CD4-positive, alpha-beta memory T cell (primary cell): ENCODE data around the gene HLA-DRA. TPM values are rescaled to one million over a fixed set of nuclear protein-coding genes. Genes with fewer than 3 reads are reported as not detected.
"Not testable (repeated sequence)": the region's sequence is repeated elsewhere in the genome, so short reads cannot be mapped to it uniquely, and the experiment has no call there.

Experiments
- CTCF ChIA-PET: fragments of 350-600 bp; sonication (Branson Sonifier 250); formaldehyde crosslinking; loops from one replicate; lab custom pipeline; 2021; ENCODE audit warnings: inconsistent platforms; ENCODE audit not compliant: partially characterized antibody; lab: Charles Lee
- POLR2A ChIA-PET: fragments of 350-600 bp; sonication (Branson Sonifier 250); formaldehyde crosslinking; loops from one replicate; lab custom pipeline; 2021; ENCODE audit not compliant: partially characterized antibody; lab: Charles Lee
- DNase-seq, 5 donors: peaks; one replicate each; pipeline versions ENCODE4 v3.0.0 to v3.0.0-alpha.2; 2020 to 2022; ENCODE audit warnings: mixed read lengths in 1 of 5
- H3K27ac ChIP-seq: one replicate; pipeline ENCODE4 v1.7.0; 2013; ENCODE audit warnings: low read depth, low read length
- H3K27me3 ChIP-seq: 2 replicates; pipeline ENCODE4 v1.7.0; 2013; ENCODE audit warnings: mild to moderate bottlenecking, low read length, moderate library complexity; ENCODE audit not compliant: insufficient read depth
- H3K36me3 ChIP-seq: 2 replicates; pipeline ENCODE4 v1.7.0; 2013; ENCODE audit warnings: mild to moderate bottlenecking, low read length, moderate library complexity; ENCODE audit not compliant: insufficient read depth
- H3K4me1 ChIP-seq: 2 replicates; pipeline ENCODE4 v1.7.0; 2013; ENCODE audit warnings: mild to moderate bottlenecking, low read length, moderate library complexity; ENCODE audit not compliant: insufficient read depth
- H3K4me3 ChIP-seq, 2 donors: one replicate each; pipeline ENCODE4 v1.7.0; 2013; ENCODE audit warnings: low read length in 2 of 2, mild to moderate bottlenecking in 1 of 2
- H3K9me3 ChIP-seq, 2 donors: one replicate each; pipeline ENCODE4 v1.7.0; 2013; ENCODE audit warnings: low read length in 2 of 2, control low read depth in 1 of 2; ENCODE audit not compliant: control insufficient read depth in 1 of 2
- H3K27ac Mint-ChIP-seq, 7 donors: one replicate each; pipeline ENCODE4 v1.8.0; 2020 to 2021; ENCODE audit warnings: mixed read lengths in 7 of 7, mild to moderate bottlenecking in 6 of 7, inconsistent platforms in 3 of 7, moderate library complexity in 3 of 7
- H3K27me3 Mint-ChIP-seq, 2 donors: one replicate each; pipeline ENCODE4 v1.8.0; 2020 to 2021; ENCODE audit warnings: mixed read lengths in 2 of 2
- H3K36me3 Mint-ChIP-seq, 2 donors: one replicate each; pipeline ENCODE4 v1.8.0; 2020 to 2021; ENCODE audit warnings: mixed read lengths in 2 of 2, inconsistent platforms in 1 of 2, mild to moderate bottlenecking in 1 of 2
- H3K4me1 Mint-ChIP-seq, 4 donors: one replicate each; pipeline ENCODE4 v1.8.0; 2020 to 2021; ENCODE audit warnings: mixed read lengths in 4 of 4, mild to moderate bottlenecking in 1 of 4
- H3K4me3 Mint-ChIP-seq, 8 donors: one replicate each; pipeline ENCODE4 v1.8.0; 2020 to 2021; ENCODE audit warnings: mixed read lengths in 8 of 8, mild to moderate bottlenecking in 7 of 8, moderate library complexity in 6 of 8, inconsistent platforms in 3 of 8
- H3K9me3 Mint-ChIP-seq, 8 donors: one replicate each; pipeline ENCODE4 v1.8.0; 2020 to 2021; ENCODE audit warnings: mixed read lengths in 8 of 8, mild to moderate bottlenecking in 5 of 8, inconsistent platforms in 3 of 8, moderate library complexity in 1 of 8
- intact Hi-C: fragments of 100-400 bp; cut with micrococcal nuclease; formaldehyde crosslinking; loops from one replicate; pipeline ENCODE4 v1.15.1; 2023
- polyA plus RNA-seq, 2 donors: library from polyadenylated mRNA; unstranded; fragments of 300-500 nt; fragmentation: Illumina TruSeq; gene quantifications; one replicate each; pipeline ENCODE4 v1.2.3, GENCODE V29; 2021
- total RNA-seq, 2 experiments: library from RNA; stranded (reverse); gene quantifications; one replicate each; pipeline ENCODE4 v1.2.3, GENCODE V29; 2021

The HLA-DRA gene
- total and polyA plus RNA-seq, 4 experiments from 2014 or later, result 6.9 to 112 (median 24.7) TPM

DNA sequence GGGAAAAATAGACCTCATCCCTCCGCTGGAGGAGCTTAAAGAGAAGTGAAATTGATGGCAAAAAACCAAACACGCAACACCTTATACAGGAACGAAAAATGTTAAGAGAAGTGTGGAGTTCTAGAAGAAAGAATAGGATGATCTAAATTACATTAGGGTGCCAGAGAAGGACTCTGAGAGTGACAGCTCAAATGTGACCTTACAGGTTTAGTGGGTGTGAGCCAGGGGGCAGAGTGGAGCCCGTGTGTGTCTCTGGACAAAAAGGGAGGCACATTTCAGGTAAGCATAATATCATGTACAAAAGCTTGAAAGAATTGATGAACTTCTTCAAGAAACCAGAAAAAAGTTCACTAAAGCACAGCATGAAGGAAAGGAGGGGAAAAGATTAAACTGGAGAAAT, 20.8 kb downstream of the HLA-DRA start:
- Histone ChIP-seq H3K27me3 (no peaks in the 10 kb centered on the region), H3K4me3 (no peak overlapping the region), H3K27ac (no peak overlapping the region), H3K36me3 (no peaks in the 10 kb centered on the region), H3K4me1 (peaks cover 9% of the 10 kb centered on the region), H3K9me3 (no peaks in the 10 kb centered on the region)
- H3K27me3 Mint-ChIP-seq, result peaks cover 41 to 56% of the 10 kb centered on the region in 2 donors
- POLR2A ChIA-PET, result no interaction called here
- peaks cover 0 to 5% of the 10 kb centered on the region in 2 donors for H3K36me3 Mint-ChIP-seq
- H3K27ac Mint-ChIP-seq, result no peak overlapping the region
- CTCF ChIA-PET, result interaction anchor here (1.6 kb wide), 1 partner anchor 240 kb away, joined by 4 read pairs; no protein-coding TSS in a partner anchor
- H3K4me1 Mint-ChIP-seq, result peaks cover 0 to 14% (median 0%) of the 10 kb centered on the region in 4 donors
- peaks cover 0 to 12% (median 8%) of the 10 kb centered on the region in 8 donors for H3K9me3 Mint-ChIP-seq
- DNase-seq, result no peak
- intact Hi-C loops, result no loop called here
- H3K4me3 Mint-ChIP-seq, result peak overlapping the region in 2 of 8 donors; percentile 31 to 71

- Histone ChIP-seq H3K27me3 (no peaks in the 10 kb centered on the region), H3K4me1 (peaks cover 9% of the 10 kb centered on the region), H3K9me3 (no peaks in the 10 kb centered on the region), H3K4me3 (no peak overlapping the region), H3K27ac (no peak overlapping the region), H3K36me3 (no peaks in the 10 kb centered on the region)
- no peak for DNase-seq
- peaks cover under 1 to 5% of the 10 kb centered on the region in 2 donors for H3K36me3 Mint-ChIP-seq
- H3K4me3 Mint-ChIP-seq, result no peak overlapping the region
- H3K9me3 Mint-ChIP-seq, result peaks cover under 1 to 22% (median 14%) of the 10 kb centered on the region in 8 donors
- intact Hi-C loops, result no loop called here
- CTCF ChIA-PET, result interaction anchor here (0.6 to 1.6 kb wide), 2 partner anchors 22 to 239 kb away, joined by 3 to 4 read pairs; partner anchors contain the start of gene HLA-DRA
- POLR2A ChIA-PET, result no interaction called here
- no peak overlapping the region for H3K27ac Mint-ChIP-seq
- H3K4me1 Mint-ChIP-seq, result peaks cover 0 to 14% (median 0%) of the 10 kb centered on the region in 4 donors
- peaks cover 37 to 53% of the 10 kb centered on the region in 2 donors for H3K27me3 Mint-ChIP-seq
Observed at GRCh38 chr6:32461493-32461892, 21.8 kb downstream of the HLA-DRA start.

DNA sequence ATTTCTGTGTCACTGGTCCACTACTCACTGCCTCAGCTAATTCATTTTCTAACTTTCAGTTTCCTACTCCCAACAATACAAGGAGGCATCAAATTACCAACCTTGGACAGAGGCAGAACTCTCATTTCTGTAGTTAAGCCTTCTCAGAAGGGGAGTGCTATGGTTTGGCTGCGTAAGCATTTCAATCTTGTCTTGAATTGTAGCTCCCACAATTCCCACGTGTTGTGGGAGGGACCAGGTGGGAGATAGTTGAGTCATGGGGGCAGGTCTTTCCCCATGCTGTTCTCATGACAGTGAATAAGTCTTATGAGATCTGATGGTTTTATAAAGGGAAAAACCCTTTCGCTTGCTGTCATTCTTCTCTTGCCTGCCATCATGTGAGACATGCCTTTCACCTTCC, 22.9 kb downstream of the HLA-DRA start:
- no peaks in the 10 kb centered on the region for H3K27me3 ChIP-seq
- Mint-ChIP-seq H3K36me3 (peaks cover 2 to 5% of the 10 kb centered on the region in 2 donors), H3K4me3 (no peak overlapping the region), H3K27ac (no peak overlapping the region), H3K9me3 (peaks cover 2 to 26% (median 18%) of the 10 kb centered on the region in 8 donors), H3K4me1 (peaks cover 0 to 14% (median 0%) of the 10 kb centered on the region in 4 donors), H3K27me3 (peaks cover 33 to 45% of the 10 kb centered on the region in 2 donors)
- H3K9me3 ChIP-seq, result no peaks in the 10 kb centered on the region
- ChIA-PET CTCF (no interaction called here), POLR2A (no interaction called here)
- H3K4me1 ChIP-seq, result peaks cover 9% of the 10 kb centered on the region
- H3K27ac ChIP-seq, result no peak overlapping the region
- no peaks in the 10 kb centered on the region for H3K36me3 ChIP-seq
- H3K4me3 ChIP-seq, result no peak overlapping the region
- intact Hi-C loops, result no loop called here
- no peak for DNase-seq

- POLR2A ChIA-PET, intact Hi-C loops, H3K4me3 ChIP-seq, H3K9me3 ChIP-seq, H3K4me3 Mint-ChIP-seq, DNase-seq, H3K4me1 ChIP-seq, H3K4me1 Mint-ChIP-seq, H3K27ac ChIP-seq, CTCF ChIA-PET, H3K36me3 ChIP-seq, H3K36me3 Mint-ChIP-seq, H3K27me3 ChIP-seq, H3K27ac Mint-ChIP-seq: not testable (repeated sequence)
- peaks cover 16 to 27% of the 10 kb centered on the region in 2 donors for H3K27me3 Mint-ChIP-seq
- peaks cover 0 to 27% (median 18%) of the 10 kb centered on the region in 8 donors for H3K9me3 Mint-ChIP-seq
Observed at GRCh38 chr6:32467743-32468503, 28.2 kb downstream of the HLA-DRA start.

DNA sequence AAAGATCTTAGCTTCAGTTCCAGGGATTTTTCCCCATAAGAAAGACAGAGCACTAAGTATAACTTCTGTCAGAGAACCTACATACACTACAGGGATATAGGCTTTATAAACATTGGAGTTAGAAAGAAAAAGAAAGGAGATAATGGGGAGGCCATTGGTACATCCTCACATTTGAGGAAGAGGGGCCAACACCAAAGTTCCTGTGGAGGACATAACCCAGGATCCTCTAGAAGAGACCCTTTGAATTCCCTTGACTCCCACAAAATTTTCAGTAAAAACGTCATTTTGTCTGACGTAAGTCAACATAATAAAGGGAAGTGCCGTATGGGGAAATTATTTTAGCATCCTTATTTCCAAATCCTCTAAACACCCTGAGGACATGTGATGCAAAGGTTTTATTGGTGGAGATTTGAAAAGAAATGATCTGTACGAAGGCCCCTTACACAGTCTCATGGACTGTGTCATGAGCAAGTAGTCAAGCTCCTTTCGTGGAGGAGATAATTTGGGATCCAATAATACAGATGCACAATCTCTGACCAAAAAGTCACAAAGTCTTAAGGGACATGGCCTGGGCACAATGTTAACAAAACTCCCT, 33.2 kb downstream of the HLA-DRA start:
- DNase-seq, result no peak
- Mint-ChIP-seq H3K9me3 (peaks cover 0 to 6% (median 3%) of the 10 kb centered on the region in 8 donors), H3K4me3 (no peak overlapping the region), H3K27ac (no peak overlapping the region), H3K27me3 (peaks cover 19 to 35% of the 10 kb centered on the region in 2 donors), H3K36me3 (no peaks in the 10 kb centered on the region), H3K4me1 (peaks cover 0 to 3% (median under 1%) of the 10 kb centered on the region in 4 donors)
- no peaks in the 10 kb centered on the region for H3K36me3 ChIP-seq
- no peak overlapping the region for H3K27ac ChIP-seq
- H3K27me3 ChIP-seq, result peaks cover 7% of the 10 kb centered on the region
- H3K9me3 ChIP-seq, result no peaks in the 10 kb centered on the region
- no peaks in the 10 kb centered on the region for H3K4me1 ChIP-seq
- no peak overlapping the region for H3K4me3 ChIP-seq
- POLR2A ChIA-PET, result no interaction called here
- CTCF ChIA-PET, result no interaction called here
- intact Hi-C loops, result no loop called here

DNA sequence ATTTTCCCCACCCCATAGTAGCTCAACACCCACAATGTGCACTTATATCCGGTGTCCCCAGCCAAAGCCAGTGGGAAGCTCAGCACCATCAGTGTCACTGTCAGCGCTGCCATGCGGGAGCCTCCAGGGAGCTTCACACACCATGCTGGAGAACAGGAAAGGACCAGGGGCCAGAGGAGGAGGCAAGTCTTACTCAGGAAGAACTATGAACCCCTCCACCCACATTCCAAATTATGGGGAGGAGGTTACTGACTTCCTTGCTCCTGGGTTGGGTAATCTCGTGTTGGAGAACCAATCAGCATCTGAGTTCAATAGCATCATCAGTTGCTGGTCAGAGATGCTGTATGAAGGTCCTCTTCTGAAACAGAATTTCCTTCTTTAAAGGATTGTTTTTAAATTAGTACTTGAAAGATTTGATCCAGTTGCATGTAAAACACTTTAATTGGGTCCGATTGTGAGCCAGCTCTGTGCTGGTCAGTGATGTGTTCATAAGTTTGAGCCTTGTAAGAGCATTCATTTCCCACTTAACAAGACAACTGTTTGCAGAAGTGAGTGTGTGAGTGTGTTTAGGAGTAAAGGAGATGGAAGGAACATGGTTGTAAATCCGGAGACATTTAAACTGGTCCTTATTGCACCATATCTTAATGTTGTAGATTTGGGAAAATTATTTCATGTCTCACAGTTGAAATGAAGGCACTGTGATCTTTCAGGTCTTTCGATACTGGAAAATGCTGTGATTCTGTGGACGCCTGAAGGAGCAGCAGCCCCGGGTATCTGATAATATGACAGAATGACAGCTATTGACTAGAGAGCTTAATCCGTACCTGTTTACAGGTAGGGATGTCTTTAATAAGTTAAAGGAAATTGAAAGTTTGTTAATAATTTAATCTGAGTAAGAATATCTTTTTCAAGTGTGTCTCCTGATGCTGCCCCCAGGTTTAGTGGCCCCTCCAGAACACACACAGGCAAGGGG, 34.0 kb downstream of the HLA-DRA start:
- H3K4me3 Mint-ChIP-seq, H3K9me3 ChIP-seq, H3K4me3 ChIP-seq, H3K27me3 ChIP-seq, H3K27ac ChIP-seq, CTCF ChIA-PET, H3K4me1 ChIP-seq, POLR2A ChIA-PET, H3K4me1 Mint-ChIP-seq, H3K36me3 Mint-ChIP-seq, H3K36me3 ChIP-seq, H3K27ac Mint-ChIP-seq, intact Hi-C loops: not testable (repeated sequence)
- peak in 2 of 5 donors; percentile 5 to 7 for DNase-seq
- Mint-ChIP-seq H3K9me3 (peaks cover 0 to 11% (median 1%) of the 10 kb centered on the region in 8 donors), H3K27me3 (peaks cover 21 to 36% of the 10 kb centered on the region in 2 donors)
